MM.1S (cell line): ENCODE results near the gene FCAR.

Experiments
- DNase-seq: peaks from one replicate; pipeline ENCODE4 v3.0.0-alpha.2; 2015
- H2AFZ ChIP-seq: fragments of 300-600 bp; sonication (generic); 2 replicates; pipeline ENCODE4 v1.6.0; 2016; ENCODE audit warnings: antibody characterized with exemption, low read length
- H3F3A ChIP-seq: fragments of 300-600 bp; sonication (generic); 2 replicates; pipeline ENCODE4 v1.6.1; 2016; ENCODE audit warnings: mild to moderate bottlenecking, antibody characterized with exemption, low read length, moderate library complexity, mixed read lengths; ENCODE audit not compliant: insufficient read depth
- H3K27ac ChIP-seq: fragments of 300-600 bp; sonication (generic); 2 replicates; pipeline ENCODE4 v1.5.1; 2016; ENCODE audit warnings: mild to moderate bottlenecking, low read length
- H3K27me3 ChIP-seq: fragments of 300-600 bp; sonication (generic); replicated peaks from 2 replicates; pipeline ENCODE4 v1.6.0; 2016; ENCODE audit warnings: low read length; ENCODE audit not compliant: insufficient read depth
- H3K36me3 ChIP-seq: fragments of 300-600 bp; sonication (generic); replicated peaks from 2 replicates; pipeline ENCODE4 v1.6.1; 2016; ENCODE audit warnings: mild to moderate bottlenecking, low read length, mixed read lengths; ENCODE audit not compliant: insufficient read depth
- H3K4me1 ChIP-seq: fragments of 300-600 bp; sonication (generic); 2 replicates; pipeline ENCODE4 v1.6.1; 2016; ENCODE audit warnings: low read length, mixed read lengths
- H3K4me2 ChIP-seq: fragments of 300-600 bp; sonication (generic); 2 replicates; pipeline ENCODE4 v1.6.0; 2016; ENCODE audit warnings: low read depth, low read length
- H3K4me3 ChIP-seq: fragments of 300-600 bp; sonication (generic); 2 replicates; pipeline ENCODE4 v1.5.1; 2016; ENCODE audit warnings: low read length, mixed read lengths
- H3K79me2 ChIP-seq: fragments of 300-600 bp; sonication (generic); 2 replicates; pipeline ENCODE4 v1.6.1; 2016; ENCODE audit warnings: mixed run types, low read length, mixed read lengths
- H3K9ac ChIP-seq: fragments of 300-600 bp; sonication (generic); 2 replicates; pipeline ENCODE4 v1.6.1; 2016; ENCODE audit warnings: low read length, mixed read lengths
- H3K9me2 ChIP-seq: fragments of 300-600 bp; sonication (generic); replicated peaks from 2 replicates; pipeline ENCODE4 v1.6.1; 2016; ENCODE audit warnings: mild to moderate bottlenecking, low read length, mixed read lengths; ENCODE audit not compliant: insufficient read depth
- H3K9me3 ChIP-seq: fragments of 300-600 bp; sonication (generic); replicated peaks from 2 replicates; pipeline ENCODE4 v1.6.1; 2016; ENCODE audit warnings: mild to moderate bottlenecking, low read length, mixed read lengths; ENCODE audit not compliant: insufficient read depth
- H4K20me1 ChIP-seq: fragments of 300-600 bp; sonication (generic); 2 replicates; pipeline ENCODE4 v1.6.1; 2016; ENCODE audit warnings: mild to moderate bottlenecking, low read length, moderate library complexity, mixed read lengths; ENCODE audit not compliant: insufficient read depth
- EZH2 ChIP-seq: fragments of 300-600 bp; sonication (generic); optimal IDR thresholded peaks from 2 replicates; pipeline ENCODE3; 2017; ENCODE audit warnings: low read depth, mild to moderate bottlenecking, antibody characterized with exemption, low read length, mixed read lengths
- EZH2phosphoT487 ChIP-seq: fragments of 300-600 bp; sonication (generic); IDR thresholded peaks from 2 replicates; pipeline ENCODE4 v1.6.1; 2018; ENCODE audit warnings: antibody characterized with exemption, low read length
- TF ChIP-seq, protein P1 (sequence below): fragments of 300-600 bp; sonication (generic); IDR thresholded peaks from 2 replicates; pipeline ENCODE4 v1.5.1; 2016; ENCODE audit warnings: antibody characterized with exemption, low read length, mixed read lengths

Gene FCAR

DNA sequence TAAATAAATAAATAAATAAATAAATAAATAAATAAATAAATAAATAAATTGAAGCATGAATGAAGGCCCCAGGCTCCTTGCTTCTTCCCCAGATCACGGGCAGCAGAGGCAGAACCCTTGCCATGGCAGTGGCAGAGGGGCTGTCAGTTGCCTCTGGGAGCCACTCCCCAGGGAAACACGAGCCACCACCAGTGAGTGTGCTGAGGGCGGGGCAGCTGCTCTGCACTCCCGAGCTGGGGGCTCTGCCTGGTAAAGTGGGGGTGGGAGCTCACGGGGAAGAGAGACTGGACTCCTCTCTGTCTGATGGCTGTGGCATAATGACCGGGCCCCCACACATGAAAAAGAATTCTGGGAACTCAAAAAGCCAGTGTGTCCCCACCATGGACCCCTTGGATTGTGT lies 7.8 kb downstream of the FCAR start:
- no peaks in the 10 kb centered on the region for H3K9me2 ChIP-seq
- H3K79me2 ChIP-seq, result no peaks in the 10 kb centered on the region
- H3K9me3 ChIP-seq, result no peaks in the 10 kb centered on the region
- DNase-seq, result no peak
- H3K27me3 ChIP-seq, result peaks cover 52% of the 10 kb centered on the region
- H3K4me1 ChIP-seq, result peaks cover 4% of the 10 kb centered on the region; the same call in 1 of the 2 replicates
- no peak overlapping the region for H3K9ac ChIP-seq
- H4K20me1 ChIP-seq, result no peaks in the 10 kb centered on the region
- no peaks in the 10 kb centered on the region for H3K36me3 ChIP-seq
- no peak overlapping the region for H3K4me2 ChIP-seq
- H2AFZ ChIP-seq, result no peak overlapping the region
- TF ChIP-seq EZH2phosphoT487 (no peak), EZH2 (no peak)
- TF ChIP-seq, protein P1, sequence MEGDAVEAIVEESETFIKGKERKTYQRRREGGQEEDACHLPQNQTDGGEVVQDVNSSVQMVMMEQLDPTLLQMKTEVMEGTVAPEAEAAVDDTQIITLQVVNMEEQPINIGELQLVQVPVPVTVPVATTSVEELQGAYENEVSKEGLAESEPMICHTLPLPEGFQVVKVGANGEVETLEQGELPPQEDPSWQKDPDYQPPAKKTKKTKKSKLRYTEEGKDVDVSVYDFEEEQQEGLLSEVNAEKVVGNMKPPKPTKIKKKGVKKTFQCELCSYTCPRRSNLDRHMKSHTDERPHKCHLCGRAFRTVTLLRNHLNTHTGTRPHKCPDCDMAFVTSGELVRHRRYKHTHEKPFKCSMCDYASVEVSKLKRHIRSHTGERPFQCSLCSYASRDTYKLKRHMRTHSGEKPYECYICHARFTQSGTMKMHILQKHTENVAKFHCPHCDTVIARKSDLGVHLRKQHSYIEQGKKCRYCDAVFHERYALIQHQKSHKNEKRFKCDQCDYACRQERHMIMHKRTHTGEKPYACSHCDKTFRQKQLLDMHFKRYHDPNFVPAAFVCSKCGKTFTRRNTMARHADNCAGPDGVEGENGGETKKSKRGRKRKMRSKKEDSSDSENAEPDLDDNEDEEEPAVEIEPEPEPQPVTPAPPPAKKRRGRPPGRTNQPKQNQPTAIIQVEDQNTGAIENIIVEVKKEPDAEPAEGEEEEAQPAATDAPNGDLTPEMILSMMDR, result no peak
- H3K4me3 ChIP-seq, result no peak overlapping the region
- H3K27ac ChIP-seq, result no peak overlapping the region
- H3F3A ChIP-seq, result no peaks in the 10 kb centered on the region

DNA sequence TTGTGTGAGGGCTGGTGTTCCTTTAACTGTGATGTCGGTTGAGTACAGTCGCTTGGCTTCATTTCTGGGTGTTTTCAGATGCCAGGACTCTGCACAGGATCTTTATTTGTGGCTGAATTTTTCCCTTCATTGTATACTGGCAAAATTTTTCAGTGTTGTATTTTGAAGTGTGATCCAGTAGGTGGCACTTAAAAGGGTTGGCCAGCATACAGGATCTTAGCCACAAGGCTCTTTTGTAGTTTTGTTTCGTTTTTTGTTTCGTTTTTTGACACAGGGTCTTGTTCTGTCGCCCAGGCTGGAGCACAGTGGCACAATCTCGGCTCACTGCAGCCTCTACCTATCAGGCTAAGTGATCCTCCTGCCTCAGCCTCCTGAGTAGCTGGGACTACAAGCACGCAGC lies 8.7 kb downstream of the FCAR start:
- Histone ChIP-seq H3K4me2 (peak overlapping the region; percentile 90; the same call in 1 of the 2 replicates), H3F3A (no peaks in the 10 kb centered on the region), H3K9me3 (no peaks in the 10 kb centered on the region), H3K36me3 (no peaks in the 10 kb centered on the region), H3K9ac (peak overlapping the region; percentile 26; the same call in 1 of the 2 replicates), H3K4me3 (0 out of 2 replicates have a peak overlapping the region, but pooled peaks have one; percentile 50), H3K79me2 (no peaks in the 10 kb centered on the region), H2AFZ (peak overlapping the region; percentile 89), H3K9me2 (no peaks in the 10 kb centered on the region), H3K27ac (no peak overlapping the region), H3K27me3 (peaks cover 44% of the 10 kb centered on the region), H3K4me1 (peaks cover 4% of the 10 kb centered on the region; the same call in 1 of the 2 replicates), H4K20me1 (no peaks in the 10 kb centered on the region)
- DNase-seq, result peak; percentile 86
- TF ChIP-seq EZH2phosphoT487, result no peak
- TF ChIP-seq, protein P1, result peak; percentile 52

DNA sequence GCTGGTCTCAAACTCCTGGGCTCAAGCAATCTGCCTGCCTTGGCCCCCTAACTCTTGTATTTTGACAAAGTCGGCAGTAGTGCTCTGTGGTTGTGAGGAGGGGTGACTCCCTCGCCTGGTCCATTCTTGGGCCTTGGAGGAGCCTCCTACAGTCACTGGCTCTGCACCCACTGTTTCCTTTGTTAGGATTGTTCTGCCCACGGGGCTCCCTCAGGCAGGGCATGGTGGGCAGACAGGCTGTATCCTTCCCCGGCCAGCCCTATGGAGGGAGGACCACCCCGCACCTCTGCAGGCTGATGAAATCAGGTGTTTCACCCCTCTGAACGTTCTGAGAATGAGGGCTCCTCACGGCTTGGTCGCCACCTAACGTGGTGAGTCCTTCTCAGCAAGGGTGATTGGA lies 9.2 kb downstream of the FCAR start:
- H4K20me1 ChIP-seq, result no peaks in the 10 kb centered on the region
- H3K27ac ChIP-seq, result no peak overlapping the region
- no peaks in the 10 kb centered on the region for H3K36me3 ChIP-seq
- no peaks in the 10 kb centered on the region for H3K79me2 ChIP-seq
- H3K9me2 ChIP-seq, result no peaks in the 10 kb centered on the region
- H2AFZ ChIP-seq, result peak overlapping the region; percentile 89
- no peak for TF ChIP-seq EZH2
- TF ChIP-seq, protein P1, result no peak
- no peak for TF ChIP-seq EZH2phosphoT487
- peaks cover 44% of the 10 kb centered on the region for H3K27me3 ChIP-seq
- H3K4me2 ChIP-seq, result peak overlapping the region; percentile 90; the same call in 1 of the 2 replicates
- H3K9me3 ChIP-seq, result no peaks in the 10 kb centered on the region
- H3F3A ChIP-seq, result no peaks in the 10 kb centered on the region
- peak overlapping the region; percentile 26; the same call in 1 of the 2 replicates for H3K9ac ChIP-seq
- DNase-seq, result no peak
- H3K4me3 ChIP-seq, result peak overlapping the region; percentile 50
- peaks cover 4% of the 10 kb centered on the region; the same call in 1 of the 2 replicates for H3K4me1 ChIP-seq
